HG03095 (cell line): Measurements from ENCODE around the gene TMEM50A.
"Not testable (repeated sequence)": the region's sequence is repeated elsewhere in the genome, so short reads cannot be mapped to it uniquely, and the experiment has no call there.

Experiments used
- ATAC-seq: cut with Tn5 transposase; IDR thresholded peaks from one replicate; pipeline ENCODE4 v1.9.1; 2021; ENCODE audit warnings: moderate library complexity; ENCODE audit not compliant: unreplicated experiment

The TMEM50A gene

GRCh38 chr1:25338188-25338981 lies at the start of gene TMEM50A:
TSS of gene TMEM50A (plus strand) at chr1:25338334. CDS start at chr1:25340487, 2,153 bp downstream.
- peak; percentile 66 for ATAC-seq

GRCh38 chr1:25288573-25289101 lies 49.5 kb upstream of the TMEM50A start:
- ATAC-seq = not testable (repeated sequence)

DNA sequence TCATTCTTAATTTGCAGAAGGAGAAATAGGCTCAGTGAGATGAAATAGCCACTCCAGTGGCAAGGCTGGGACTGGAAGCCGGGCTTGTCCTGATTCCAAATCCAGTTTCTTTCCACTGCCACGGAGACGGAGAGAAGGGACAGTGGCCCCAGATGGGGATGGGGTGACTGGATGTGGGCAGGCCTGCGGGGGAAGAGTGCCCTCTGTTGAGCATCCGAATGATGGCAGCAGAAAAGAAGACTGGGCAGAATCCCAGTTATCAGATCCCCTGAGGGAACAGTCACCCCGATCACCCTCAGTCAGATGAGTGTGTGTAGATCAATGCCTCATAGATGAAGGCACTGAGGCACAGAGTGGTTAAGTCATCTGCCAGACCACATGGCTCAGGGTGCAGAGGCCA lies 48.1 kb upstream of the TMEM50A start:
- ATAC-seq = not testable (repeated sequence)

- not testable (repeated sequence) for ATAC-seq
Measured at GRCh38 chr1:25293426-25293825, 44.7 kb upstream of the TMEM50A start.

- not testable (repeated sequence) for ATAC-seq
Measured at GRCh38 chr1:25294889-25295826, 43.0 kb upstream of the TMEM50A start.

DNA sequence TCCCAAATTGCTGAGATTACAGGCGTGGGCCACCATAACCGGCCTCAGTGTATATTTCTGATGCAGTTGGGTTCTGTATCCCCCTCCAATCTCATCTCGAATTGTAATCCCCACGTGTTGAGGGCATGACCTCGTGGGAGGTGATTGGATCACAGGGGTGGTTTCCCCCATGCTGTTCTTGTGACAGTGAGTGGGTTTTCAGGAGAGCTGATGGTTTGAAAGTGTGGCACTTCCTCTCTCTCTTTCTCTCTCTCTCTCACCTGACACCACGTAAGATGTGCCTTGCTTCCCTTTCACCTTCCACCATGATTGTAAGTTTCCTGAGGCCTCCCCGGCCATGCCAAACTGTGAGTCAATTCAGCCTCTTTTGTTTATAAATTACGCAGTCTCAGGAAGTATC lies 41.6 kb upstream of the TMEM50A start:
- not testable (repeated sequence) for ATAC-seq

DNA sequence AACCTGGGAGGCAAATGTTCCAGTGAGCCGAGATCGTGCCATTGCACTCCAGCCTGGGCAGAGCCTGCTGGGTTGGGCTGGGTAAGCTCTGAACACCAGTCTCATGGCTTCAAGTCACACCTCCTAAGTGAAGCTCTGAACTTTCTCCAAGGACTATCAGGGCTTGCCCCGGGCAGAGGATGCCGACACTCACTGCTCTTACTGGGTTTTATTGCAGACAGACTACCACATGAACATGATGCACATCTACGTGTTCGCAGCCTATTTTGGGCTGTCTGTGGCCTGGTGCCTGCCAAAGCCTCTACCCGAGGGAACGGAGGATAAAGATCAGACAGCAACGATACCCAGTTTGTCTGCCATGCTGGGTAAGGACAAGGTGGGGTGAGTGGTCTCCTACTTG lies 37.4 kb upstream of the TMEM50A start:
- not testable (repeated sequence) for ATAC-seq

GRCh38 chr1:25302330-25302729 lies 35.8 kb upstream of the TMEM50A start:
- not testable (repeated sequence) for ATAC-seq

- not testable (repeated sequence) for ATAC-seq
Measured at GRCh38 chr1:25304936-25305335, 33.2 kb upstream of the TMEM50A start.

- not testable (repeated sequence) for ATAC-seq
Measured at GRCh38 chr1:25308168-25308567, 30.0 kb upstream of the TMEM50A start.

DNA sequence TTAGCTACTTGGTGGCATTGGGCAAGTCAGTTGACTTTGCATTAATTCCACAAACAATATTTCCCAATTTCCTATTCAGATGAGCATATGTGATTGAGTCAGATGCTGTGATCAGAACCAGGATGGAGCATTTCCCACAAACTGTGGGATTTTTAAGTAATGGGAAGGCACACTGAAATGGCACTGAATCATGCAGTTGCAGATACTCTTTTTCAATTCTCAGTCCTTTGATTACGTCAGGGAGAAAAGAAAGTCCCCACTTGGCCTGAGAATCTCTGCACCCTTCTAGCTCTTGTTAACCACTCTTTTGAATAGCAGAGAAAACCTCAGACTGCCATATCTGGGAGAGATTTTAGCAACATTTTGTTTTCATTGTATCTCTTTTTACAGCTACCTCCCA lies 29.0 kb upstream of the TMEM50A start:
- ATAC-seq = not testable (repeated sequence)

DNA sequence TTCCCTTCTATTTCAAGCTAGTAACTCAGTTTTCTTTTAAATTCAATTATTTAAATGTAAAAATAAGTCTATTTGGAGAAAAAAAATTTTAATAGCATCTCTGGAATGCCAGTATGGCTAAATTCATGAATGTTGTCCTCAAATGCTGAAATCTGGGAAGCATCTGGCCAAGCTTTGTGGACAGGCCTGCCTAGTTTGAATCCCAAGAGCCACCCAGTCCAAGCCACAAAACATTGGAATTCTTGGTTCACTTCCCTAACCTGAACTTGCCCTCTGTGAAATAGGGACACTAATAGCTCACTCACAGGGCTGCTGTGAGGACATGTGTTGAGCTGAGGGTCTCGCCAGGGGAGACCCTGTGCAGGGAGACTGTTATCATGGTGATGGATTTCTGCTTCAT lies 28.6 kb upstream of the TMEM50A start:
- not testable (repeated sequence) for ATAC-seq

DNA sequence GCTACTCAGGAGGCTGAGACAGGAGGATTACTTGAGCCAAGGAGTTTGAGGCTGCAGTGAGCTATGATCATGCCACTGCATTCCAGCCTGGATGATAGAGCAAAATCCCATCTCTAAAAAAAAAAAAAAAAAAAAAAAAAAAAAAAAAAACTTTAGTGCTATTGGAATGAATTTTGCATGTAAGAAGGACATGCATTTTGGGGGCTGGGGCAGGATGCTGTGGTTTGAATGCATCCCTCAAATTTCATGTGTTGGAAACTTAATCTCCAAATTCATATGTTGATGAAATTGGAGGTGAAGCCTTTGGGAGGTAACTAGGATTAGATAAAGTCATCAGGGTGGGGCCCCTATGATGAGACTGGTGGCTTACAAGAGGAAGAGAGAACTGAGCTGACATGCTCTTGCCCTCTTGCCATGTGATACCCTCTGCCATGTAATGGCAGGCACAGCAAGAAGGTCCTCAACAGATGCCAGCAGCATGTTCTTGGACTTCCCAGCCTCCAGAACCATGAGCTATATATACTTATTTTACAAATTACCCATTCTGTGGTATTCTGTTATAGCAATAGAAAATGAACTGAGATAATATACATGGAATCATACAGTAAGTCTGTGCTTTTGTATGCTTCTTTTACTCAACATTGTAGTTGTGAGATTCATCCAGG lies 25.2 kb upstream of the TMEM50A start:
- not testable (repeated sequence) for ATAC-seq

DNA sequence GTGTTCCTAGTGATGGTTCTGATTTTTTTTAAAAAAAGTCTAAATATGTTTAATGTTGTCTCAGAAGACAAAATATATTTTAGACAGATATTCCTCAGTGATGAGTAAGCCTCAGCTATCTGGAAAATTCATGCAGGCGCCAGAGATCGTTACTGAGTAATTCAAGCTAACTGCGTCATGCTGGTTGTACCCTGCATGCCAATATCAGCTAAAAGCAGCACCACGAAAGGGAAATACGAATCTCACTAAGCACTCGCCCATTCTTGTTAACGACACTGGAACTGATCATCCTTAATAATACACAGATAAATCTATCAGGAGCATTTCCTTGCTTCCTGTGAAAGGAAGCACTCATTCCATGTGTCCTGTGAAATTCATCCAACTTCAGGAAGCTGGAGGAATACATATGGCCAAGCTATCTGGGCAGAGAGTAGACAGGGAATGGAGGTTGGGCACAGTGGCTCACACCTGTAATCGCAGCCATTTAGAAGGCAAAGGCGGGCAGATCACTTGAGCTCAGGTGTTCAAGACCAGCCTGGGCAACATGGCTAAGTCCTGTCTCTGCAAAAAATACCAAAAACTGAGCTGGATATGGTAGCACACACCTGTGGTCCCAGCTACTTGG lies 17.7 kb upstream of the TMEM50A start:
- ATAC-seq = not testable (repeated sequence)

- not testable (repeated sequence) for ATAC-seq
Measured at GRCh38 chr1:25322127-25322526, 16.0 kb upstream of the TMEM50A start.

GRCh38 chr1:25324407-25324806 lies 13.7 kb upstream of the TMEM50A start:
- not testable (repeated sequence) for ATAC-seq

GRCh38 chr1:25327864-25328790 lies 10.0 kb upstream of the TMEM50A start:
- not testable (repeated sequence) for ATAC-seq

DNA sequence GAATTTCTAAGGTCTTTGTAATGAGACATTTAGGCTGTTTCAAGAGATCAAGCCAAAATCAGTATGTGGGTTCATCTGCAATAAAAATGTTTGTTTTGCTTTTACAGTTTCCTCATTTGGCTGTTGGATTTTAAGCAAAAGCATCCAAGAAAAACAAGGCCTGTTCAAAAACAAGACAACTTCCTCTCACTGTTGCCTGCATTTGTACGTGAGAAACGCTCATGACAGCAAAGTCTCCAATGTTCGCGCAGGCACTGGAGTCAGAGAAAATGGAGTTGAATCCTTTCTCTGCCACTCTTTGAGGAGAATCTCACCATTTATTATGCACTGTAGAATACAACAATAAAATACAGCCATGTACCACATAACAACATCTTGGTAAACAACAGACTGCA lies 9.3 kb upstream of the TMEM50A start:
- ATAC-seq = not testable (repeated sequence)

GRCh38 chr1:25329336-25329735 lies 8.8 kb upstream of the TMEM50A start:
- ATAC-seq = not testable (repeated sequence)
